CD4-positive, alpha-beta T cell treated with Interleukin-2 at 100 ng/mL for 4 hours (primary cell): ENCODE measurements around the gene PEAK1.
"Not testable (repeated sequence)": the region's sequence is repeated elsewhere in the genome, so short reads cannot be mapped to it uniquely, and the experiment has no call there.

ENCODE experiments used
- DNase-seq: peaks from one replicate; pipeline ENCODE4 v3.0.0-alpha.2; 2020; ENCODE audit warnings: low spot score

PEAK1 gene

GRCh38 chr15:77420610-77421369, 886 bp upstream of the PEAK1 start, which contains the start of gene HMG20A:
Gene HMG20A, plus strand, starts transcription at chr15:77420888. Its CDS starts 37,520 bp downstream, at chr15:77458408.
- DNase-seq = peak; percentile 48

GRCh38 chr15:77418966-77419835, 703 bp downstream of the PEAK1 start:
- DNase-seq = peak; percentile 16

DNA sequence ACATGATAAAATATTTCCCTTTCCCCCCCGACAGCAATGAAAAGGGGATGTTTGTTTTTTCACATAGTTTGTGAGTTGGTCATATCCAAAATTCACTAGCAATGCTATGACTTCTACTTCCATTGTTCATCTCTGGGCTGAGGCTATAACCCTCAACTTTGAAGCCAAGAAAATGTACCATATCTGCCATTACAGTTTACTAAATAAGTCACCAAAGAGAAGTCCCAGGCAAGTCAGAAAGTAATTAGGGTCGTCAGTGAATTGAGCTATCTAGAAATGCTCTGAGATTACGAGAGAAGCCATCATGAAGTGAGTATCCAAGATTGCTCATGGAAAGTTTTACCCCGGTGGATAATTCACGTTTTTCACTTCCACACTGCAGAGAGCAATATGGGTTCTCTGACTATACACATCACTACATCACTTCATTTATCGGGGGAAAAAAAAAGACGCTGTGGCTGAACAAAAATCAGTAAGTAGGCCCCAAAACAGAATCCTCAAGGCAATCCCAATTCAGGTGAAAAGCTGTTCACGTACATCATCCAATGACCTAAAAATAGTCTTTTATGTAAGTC, 1.4 kb downstream of the PEAK1 start:
- no peak for DNase-seq

DNA sequence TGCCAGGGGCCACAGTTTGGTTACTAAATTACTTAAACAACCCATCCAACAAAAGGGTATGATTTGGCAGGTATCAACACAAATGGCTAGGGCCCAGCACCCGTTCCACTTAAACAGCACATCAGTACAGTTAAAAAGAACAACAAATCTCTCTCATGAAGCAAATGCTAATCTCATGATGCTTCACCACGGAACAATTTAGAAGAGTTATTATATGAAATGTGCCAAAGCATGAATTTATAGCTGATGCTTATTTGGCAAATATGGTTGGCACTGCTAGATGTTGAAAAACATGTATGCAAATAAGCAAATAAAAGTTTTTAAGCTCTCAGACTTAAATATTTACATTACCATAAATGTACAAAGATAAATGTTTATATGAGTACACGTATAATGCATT, 2.3 kb downstream of the PEAK1 start:
- DNase-seq = no peak

DNA sequence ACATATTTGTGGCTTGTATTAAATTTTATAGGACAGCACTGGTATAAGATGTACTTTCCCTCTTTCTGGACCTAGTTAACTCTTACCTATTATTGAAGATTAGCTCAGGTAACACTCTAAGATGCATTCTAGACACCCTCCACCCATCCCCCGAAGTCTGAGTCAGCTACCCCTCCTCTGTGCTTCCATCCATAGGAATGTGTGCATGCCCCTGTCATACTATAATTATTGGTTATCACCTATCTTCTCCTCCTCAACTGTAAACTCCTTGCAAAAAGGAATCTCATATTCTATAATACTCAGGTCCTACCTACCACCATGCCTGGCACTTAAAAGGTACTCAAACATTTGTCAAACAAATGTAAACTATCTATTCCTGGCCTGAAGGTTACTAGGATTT, 3.0 kb downstream of the PEAK1 start:
- DNase-seq = no peak

GRCh38 chr15:77416148-77416455, 3.8 kb downstream of the PEAK1 start:
- no peak for DNase-seq

DNA sequence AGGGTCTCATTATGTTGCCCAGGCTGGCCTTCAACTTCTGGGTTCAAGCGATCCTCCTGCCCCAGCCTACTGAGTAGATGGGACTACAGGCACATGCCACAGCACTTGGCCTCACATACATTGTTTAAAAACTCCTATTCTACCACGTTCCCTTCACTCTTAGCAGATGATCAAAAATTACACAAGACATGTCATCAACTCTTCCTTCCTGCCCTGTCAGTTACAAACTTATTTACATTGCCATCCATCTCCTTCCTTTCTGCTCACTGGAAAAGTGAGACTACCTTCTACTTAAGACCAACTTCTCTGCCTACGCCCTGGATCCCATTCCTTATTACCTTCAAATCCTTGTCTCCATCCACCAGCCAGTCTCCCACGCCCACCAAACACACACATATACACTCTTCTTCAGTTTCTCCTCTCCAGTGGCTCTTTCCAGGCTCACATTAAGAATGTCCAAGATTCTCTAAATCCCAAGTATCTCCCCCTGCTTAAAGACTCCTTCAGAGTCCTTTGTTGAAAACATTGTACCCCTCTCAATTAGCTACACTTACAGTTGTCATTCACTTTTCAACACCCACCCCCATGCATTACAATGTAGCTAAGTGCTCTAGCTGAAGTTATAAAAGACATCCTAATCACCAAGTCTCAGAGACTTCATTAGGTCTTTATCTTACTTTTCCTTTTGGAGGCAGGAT, 4.3 kb downstream of the PEAK1 start:
- DNase-seq = no peak

DNA sequence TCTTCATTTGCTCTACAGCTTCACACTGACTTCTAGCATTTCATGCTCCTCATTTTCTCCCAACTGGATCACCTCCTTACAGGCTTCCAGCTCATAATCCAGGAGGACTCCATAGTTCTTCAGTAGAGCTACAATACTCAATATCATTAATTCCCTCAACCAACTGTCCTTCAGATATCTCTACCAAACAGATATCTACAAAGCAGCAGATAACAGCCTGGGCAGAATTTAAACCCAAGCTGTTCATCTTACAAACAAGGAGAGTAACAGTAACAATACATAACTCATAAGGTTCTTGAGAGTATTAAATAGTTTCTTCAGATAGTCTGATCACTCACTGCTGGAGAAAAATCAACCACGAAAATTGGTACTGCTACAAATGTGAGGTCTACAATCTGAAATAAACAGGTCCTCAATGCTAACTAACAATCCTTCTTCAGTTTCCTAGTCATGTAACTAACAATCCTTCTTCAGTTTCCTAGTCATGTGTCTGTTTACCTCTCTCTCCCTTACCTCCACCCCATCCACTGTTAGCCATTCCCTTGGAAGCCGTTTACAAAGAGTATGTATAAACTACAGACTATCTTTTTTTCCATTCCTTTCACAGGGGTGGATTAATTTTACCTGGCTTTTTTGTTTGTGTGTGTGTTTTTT, 5.0 kb downstream of the PEAK1 start:
- DNase-seq = no peak

DNA sequence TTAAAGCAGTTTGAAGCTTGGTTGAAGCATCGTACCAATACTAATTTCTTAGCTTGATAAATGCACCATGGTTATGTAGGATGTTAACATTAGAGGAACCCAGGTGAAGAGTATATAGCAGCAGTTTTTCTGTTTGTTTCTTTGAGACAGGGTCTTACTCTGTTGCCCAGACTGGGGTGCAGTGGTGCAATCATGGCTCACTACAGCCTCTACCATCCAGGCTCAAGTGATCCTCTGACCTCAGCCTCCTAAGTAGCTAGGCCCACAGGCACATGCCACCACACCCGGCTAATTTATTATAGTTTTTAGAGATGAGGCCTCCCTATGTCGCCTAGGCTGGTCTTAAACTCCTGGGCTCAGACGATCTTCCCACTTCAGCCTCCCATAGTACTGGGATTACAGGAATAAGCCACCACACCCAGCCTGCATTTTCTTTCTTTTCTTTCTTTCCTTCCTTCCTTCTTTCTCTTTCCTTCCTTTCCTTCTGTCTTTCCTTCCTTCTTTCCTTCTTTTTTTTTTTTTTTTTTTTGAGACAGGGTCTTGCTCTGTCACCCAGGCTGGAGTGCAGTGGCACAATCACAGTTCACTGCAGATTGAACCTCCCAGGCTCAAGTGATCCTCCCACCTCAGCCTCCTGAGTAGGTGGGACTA, 6.1 kb downstream of the PEAK1 start:
- DNase-seq = no peak

- no peak for DNase-seq
Observed at GRCh38 chr15:77412972-77413698, 6.8 kb downstream of the PEAK1 start.

DNA sequence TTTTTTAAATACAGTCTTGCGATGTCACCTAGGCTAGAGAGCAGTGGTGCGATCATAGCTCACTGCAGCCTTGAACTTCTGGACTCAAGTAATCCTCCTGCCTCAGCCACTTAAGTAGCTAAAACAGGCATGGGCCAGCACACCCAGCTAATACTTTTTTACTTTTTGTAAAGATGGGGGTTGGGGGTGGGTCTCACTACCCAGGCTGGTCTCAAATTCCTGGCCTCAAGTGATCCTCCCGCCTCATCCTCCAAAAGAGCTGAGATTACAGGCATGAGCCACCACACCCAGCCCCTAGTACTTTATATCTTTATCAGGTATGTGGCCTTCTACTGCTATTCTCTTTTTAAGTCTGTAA, 8.3 kb downstream of the PEAK1 start:
- no peak for DNase-seq

- DNase-seq = no peak
Observed at GRCh38 chr15:77410701-77411618, 8.9 kb downstream of the PEAK1 start.

GRCh38 chr15:77410157-77410500, 9.8 kb downstream of the PEAK1 start:
- DNase-seq = not testable (repeated sequence)

DNA sequence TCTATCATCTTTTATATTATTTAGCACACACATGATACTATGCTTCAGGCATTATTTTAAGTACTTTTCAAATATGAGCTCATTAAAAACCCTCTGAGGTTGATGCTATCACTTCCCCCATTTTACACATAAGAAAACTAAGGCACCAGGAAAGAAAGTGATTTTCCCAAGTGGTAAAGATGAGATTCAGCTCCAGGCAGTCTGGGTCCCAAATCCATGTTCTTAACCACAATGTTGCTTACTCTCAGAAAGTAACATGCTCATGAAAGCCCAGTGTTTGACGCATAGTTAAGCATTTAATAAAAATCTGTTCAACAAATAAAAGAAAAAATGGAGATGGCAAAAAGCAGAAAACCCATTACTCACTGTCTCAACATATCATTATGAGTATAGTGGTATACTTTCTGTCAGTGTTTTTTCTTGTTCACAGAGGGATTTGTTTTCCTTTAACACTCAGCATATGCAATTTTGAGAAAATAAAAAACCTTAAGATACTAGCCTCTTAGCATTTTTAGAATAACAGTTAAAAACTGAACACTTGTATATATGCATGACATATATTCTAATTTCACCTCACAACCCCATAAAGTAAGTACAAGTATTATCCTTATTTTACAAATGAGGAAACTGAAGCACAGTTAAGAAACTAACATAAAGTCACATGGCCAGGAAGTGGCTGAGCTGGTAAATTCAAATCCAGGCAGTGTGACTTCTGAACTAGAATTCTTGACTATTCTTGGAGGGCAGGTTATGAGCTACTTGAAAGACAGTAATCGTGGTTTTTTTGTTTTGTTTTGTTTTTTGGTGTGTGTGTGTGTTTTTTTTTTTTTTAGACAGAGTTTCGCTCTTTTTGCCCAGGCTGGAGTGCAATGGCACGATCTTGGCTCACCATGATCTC, 10.4 kb downstream of the PEAK1 start:
- DNase-seq = peak; percentile 31

GRCh38 chr15:77406846-77407245, 13.1 kb downstream of the PEAK1 start:
- no peak for DNase-seq

- DNase-seq = not testable (repeated sequence)
Observed at GRCh38 chr15:77406173-77406759, 13.6 kb downstream of the PEAK1 start.

DNA sequence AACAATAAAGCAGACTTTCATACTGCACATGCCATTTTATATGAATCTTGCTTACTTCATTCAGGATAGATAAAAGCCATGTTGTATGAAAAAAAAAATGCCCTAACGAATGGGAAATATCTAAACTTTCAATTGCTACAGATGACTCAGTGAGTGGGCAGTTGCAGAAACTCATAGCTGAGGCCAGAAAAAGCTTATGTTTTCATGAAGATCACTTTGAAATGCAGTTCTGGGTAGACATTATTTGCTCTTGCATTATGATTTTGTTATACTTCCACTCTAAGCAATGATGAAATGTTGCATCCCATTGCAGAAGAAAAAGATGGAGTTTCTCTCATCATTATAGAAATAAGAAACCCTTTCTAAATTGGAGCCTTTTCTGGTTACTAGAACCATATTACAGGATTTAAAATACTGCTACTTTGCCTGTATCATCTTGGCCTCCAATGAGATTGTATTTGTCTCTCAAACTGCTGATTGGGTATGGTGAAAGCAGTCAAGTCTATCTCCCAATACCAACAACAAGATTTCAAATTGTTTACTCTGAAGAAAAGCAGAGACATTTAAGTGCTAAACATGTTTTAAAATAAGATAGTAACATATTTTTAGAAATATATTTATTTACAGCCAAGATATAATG, 17.0 kb downstream of the PEAK1 start:
- DNase-seq = no peak

DNA sequence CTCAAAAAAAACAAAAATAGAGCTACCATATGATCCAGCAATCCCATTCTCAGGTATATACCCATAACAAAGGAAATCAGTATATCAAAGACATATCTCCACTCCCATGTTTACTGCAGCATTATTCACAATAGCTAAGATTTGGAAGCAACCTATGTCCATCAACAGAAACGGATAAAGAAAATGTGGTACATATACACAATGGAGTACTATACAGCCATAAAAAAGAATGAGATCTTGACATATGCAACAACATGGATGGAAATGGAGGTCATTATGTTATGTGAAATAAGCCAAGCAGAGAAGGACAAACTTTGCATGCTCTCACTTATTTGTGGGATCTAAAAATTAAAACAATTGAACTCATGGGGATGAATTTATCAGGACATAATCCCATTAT, 19.6 kb downstream of the PEAK1 start:
- no peak for DNase-seq
